Measurements from ENCODE around the gene MBTPS1.

Gene MBTPS1

GRCh38 chr16:84093120-84093878 lies 23.4 kb downstream of the MBTPS1 start:
- no peak for TF ChIP-seq PAX5 (IDR thresholded peaks at IDR 0.05; ENCODE audit: insufficient read depth, low read length, severe bottlenecking)
- TF ChIP-seq POU2F2 (IDR thresholded peaks at IDR 0.05; ENCODE audit: low read depth, low read length): no peak
- no peak for TF ChIP-seq TAF1 (IDR thresholded peaks at IDR 0.05; ENCODE audit: low read depth, low read length)
- no peak for TF ChIP-seq POLR2A (IDR thresholded peaks at IDR 0.05; ENCODE audit: low read depth, low read length)
- no peak for TF ChIP-seq SPI1 (IDR thresholded peaks at IDR 0.05; ENCODE audit: low read depth, low read length)
- TF ChIP-seq POLR2AphosphoS5 (IDR thresholded peaks at IDR 0.05; ENCODE audit: low read depth, low read length): no peak
- FAIRE-seq: no peak

GRCh38 chr16:84091460-84091859 lies 25.3 kb downstream of the MBTPS1 start:
- TF ChIP-seq POU2F2 (IDR thresholded peaks at IDR 0.05; ENCODE audit: low read depth, low read length) (no peak), PAX5 (IDR thresholded peaks at IDR 0.05; ENCODE audit: insufficient read depth, low read length, severe bottlenecking) (no peak), SPI1 (IDR thresholded peaks at IDR 0.05; ENCODE audit: low read depth, low read length) (no peak), POLR2AphosphoS5 (IDR thresholded peaks at IDR 0.05; ENCODE audit: low read depth, low read length) (no peak)
- DNase-seq (ENCODE audit: insufficient read length, low spot score) (no peak), FAIRE-seq (no peak)

More at GRCh38 chr16:84093120-84093878, 23.4 kb downstream of the MBTPS1 start:
- no peak for DNase-seq (ENCODE audit: insufficient read length, low spot score)

GRCh38 chr16:84090211-84090610 lies 26.5 kb downstream of the MBTPS1 start:
- TF ChIP-seq TAF1 (IDR thresholded peaks at IDR 0.05; ENCODE audit: low read depth, low read length) (no peak), POLR2A (IDR thresholded peaks at IDR 0.05; ENCODE audit: low read depth, low read length) (no peak), POU2F2 (IDR thresholded peaks at IDR 0.05; ENCODE audit: low read depth, low read length) (no peak), SPI1 (IDR thresholded peaks at IDR 0.05; ENCODE audit: low read depth, low read length) (no peak), POLR2AphosphoS5 (IDR thresholded peaks at IDR 0.05; ENCODE audit: low read depth, low read length) (no peak), PAX5 (IDR thresholded peaks at IDR 0.05; ENCODE audit: insufficient read depth, low read length, severe bottlenecking) (no peak)
- DNase-seq (ENCODE audit: insufficient read length, low spot score) (no peak), FAIRE-seq (no peak)

- peak; percentile 100 for FAIRE-seq
- TF ChIP-seq POU2F2 (IDR thresholded peaks at IDR 0.05; ENCODE audit: low read depth, low read length) (peak; percentile 68; the same call in 1 of the 2 replicates), PAX5 (IDR thresholded peaks at IDR 0.05; ENCODE audit: insufficient read depth, low read length, severe bottlenecking) (peak; percentile 68), POLR2AphosphoS5 (IDR thresholded peaks at IDR 0.05; ENCODE audit: low read depth, low read length) (no peak), SPI1 (IDR thresholded peaks at IDR 0.05; ENCODE audit: low read depth, low read length) (peak; percentile 77)
- peak; percentile 61 for DNase-seq (ENCODE audit: insufficient read length, low spot score)
These were observed 27.9 kb downstream of the MBTPS1 start for GRCh38 chr16:84088695-84089395.

GRCh38 chr16:84087466-84088151 lies 29.1 kb downstream of the MBTPS1 start:
- DNase-seq (ENCODE audit: insufficient read length, low spot score): no peak
- TF ChIP-seq PAX5 (IDR thresholded peaks at IDR 0.05; ENCODE audit: insufficient read depth, low read length, severe bottlenecking): no peak
- peak; percentile 36; the same call in 1 of the 2 replicates for TF ChIP-seq SPI1 (IDR thresholded peaks at IDR 0.05; ENCODE audit: low read depth, low read length)
- peak; percentile 89 for FAIRE-seq

GRCh38 chr16:84087001-84087400 lies 29.7 kb downstream of the MBTPS1 start:
- TF ChIP-seq TAF1 (IDR thresholded peaks at IDR 0.05; ENCODE audit: low read depth, low read length) (no peak), POLR2AphosphoS5 (IDR thresholded peaks at IDR 0.05; ENCODE audit: low read depth, low read length) (no peak), PAX5 (IDR thresholded peaks at IDR 0.05; ENCODE audit: insufficient read depth, low read length, severe bottlenecking) (no peak), POU2F2 (IDR thresholded peaks at IDR 0.05; ENCODE audit: low read depth, low read length) (no peak), SPI1 (IDR thresholded peaks at IDR 0.05; ENCODE audit: low read depth, low read length) (no peak), POLR2A (IDR thresholded peaks at IDR 0.05; ENCODE audit: low read depth, low read length) (no peak)
- DNase-seq (ENCODE audit: insufficient read length, low spot score) (no peak), FAIRE-seq (no peak)

GRCh38 chr16:84086341-84086740 lies 30.4 kb downstream of the MBTPS1 start:
- FAIRE-seq (no peak), DNase-seq (ENCODE audit: insufficient read length, low spot score) (no peak)
- TF ChIP-seq POLR2AphosphoS5 (IDR thresholded peaks at IDR 0.05; ENCODE audit: low read depth, low read length): no peak
- no peak for TF ChIP-seq TAF1 (IDR thresholded peaks at IDR 0.05; ENCODE audit: low read depth, low read length)
- TF ChIP-seq PAX5 (IDR thresholded peaks at IDR 0.05; ENCODE audit: insufficient read depth, low read length, severe bottlenecking): no peak
- no peak for TF ChIP-seq SPI1 (IDR thresholded peaks at IDR 0.05; ENCODE audit: low read depth, low read length)
- no peak for TF ChIP-seq POLR2A (IDR thresholded peaks at IDR 0.05; ENCODE audit: low read depth, low read length)
- no peak for TF ChIP-seq POU2F2 (IDR thresholded peaks at IDR 0.05; ENCODE audit: low read depth, low read length)

- TF ChIP-seq POLR2A (IDR thresholded peaks at IDR 0.05; ENCODE audit: low read depth, low read length) (no peak), PAX5 (IDR thresholded peaks at IDR 0.05; ENCODE audit: insufficient read depth, low read length, severe bottlenecking) (no peak), TAF1 (IDR thresholded peaks at IDR 0.05; ENCODE audit: low read depth, low read length) (no peak), POU2F2 (IDR thresholded peaks at IDR 0.05; ENCODE audit: low read depth, low read length) (no peak), POLR2AphosphoS5 (IDR thresholded peaks at IDR 0.05; ENCODE audit: low read depth, low read length) (no peak), SPI1 (IDR thresholded peaks at IDR 0.05; ENCODE audit: low read depth, low read length) (no peak)
- DNase-seq (ENCODE audit: insufficient read length, low spot score) (no peak), FAIRE-seq (no peak)
These were observed 31.0 kb downstream of the MBTPS1 start for GRCh38 chr16:84085773-84086172.

- no peak for FAIRE-seq
- no peak for DNase-seq (ENCODE audit: insufficient read length, low spot score)
- TF ChIP-seq SPI1 (IDR thresholded peaks at IDR 0.05; ENCODE audit: low read depth, low read length) (no peak), POLR2A (IDR thresholded peaks at IDR 0.05; ENCODE audit: low read depth, low read length) (no peak), PAX5 (IDR thresholded peaks at IDR 0.05; ENCODE audit: insufficient read depth, low read length, severe bottlenecking) (no peak), POLR2AphosphoS5 (IDR thresholded peaks at IDR 0.05; ENCODE audit: low read depth, low read length) (no peak), POU2F2 (IDR thresholded peaks at IDR 0.05; ENCODE audit: low read depth, low read length) (no peak), TAF1 (IDR thresholded peaks at IDR 0.05; ENCODE audit: low read depth, low read length) (no peak)
These were observed 31.5 kb downstream of the MBTPS1 start for GRCh38 chr16:84085271-84085667.

Measured in GM12891 (cell line).